ENCODE measurements around the gene KRTAP19-8.

The KRTAP19-8 gene

GRCh38 chr21:31038376-31038775 is at the start of gene KRTAP19-8:
TSS of gene KRTAP19-8 (minus strand) at chr21:31038476. CDS start at chr21:31038443, 33 bp downstream.
- no peak for DNase-seq

DNA sequence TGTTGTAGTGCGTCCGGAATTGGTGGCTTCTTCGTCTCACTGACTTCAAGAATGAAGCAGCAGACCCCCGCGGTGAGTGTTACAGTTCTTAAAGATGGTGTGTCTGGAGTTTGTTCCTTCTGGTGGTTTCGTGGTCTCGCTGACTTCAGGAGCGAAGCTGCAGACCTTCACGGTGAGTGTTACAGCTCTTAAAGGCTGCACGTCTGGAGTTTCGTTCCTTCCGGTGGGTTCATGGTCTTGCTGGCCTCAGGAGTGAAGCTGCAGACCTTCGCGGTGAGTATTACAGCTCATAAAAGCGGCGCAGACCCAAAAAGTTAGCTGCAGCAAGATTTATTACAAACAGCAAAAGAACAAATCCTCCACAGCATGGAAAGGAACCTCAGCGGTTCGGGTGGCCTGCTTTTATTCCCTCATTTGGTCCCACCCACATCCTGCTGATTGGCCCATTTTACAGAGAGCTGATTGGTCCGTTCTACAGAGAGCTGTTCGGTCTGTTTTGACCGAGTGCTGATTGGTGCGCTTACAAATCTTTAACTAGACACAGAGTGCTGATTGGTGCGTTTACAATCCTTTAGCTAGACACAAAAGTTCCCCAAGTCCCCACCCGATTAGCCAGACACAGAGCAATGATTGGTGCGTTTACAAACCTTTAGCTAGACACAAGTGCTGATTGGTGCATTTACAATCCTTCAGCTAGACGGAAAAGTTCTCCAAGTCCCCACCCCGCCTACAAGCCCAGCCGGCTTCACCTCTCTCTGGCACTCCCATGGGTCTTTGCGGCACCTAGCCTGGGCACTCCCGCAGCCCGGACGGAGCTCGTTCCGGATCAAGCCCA is 49.6 kb upstream of the KRTAP19-8 start:
- no peak for DNase-seq

- no peak for DNase-seq
Measured at GRCh38 chr21:31084689-31085088, 46.4 kb upstream of the KRTAP19-8 start.

- no peak for DNase-seq
Measured at GRCh38 chr21:31078796-31079195, 40.5 kb upstream of the KRTAP19-8 start.

DNA sequence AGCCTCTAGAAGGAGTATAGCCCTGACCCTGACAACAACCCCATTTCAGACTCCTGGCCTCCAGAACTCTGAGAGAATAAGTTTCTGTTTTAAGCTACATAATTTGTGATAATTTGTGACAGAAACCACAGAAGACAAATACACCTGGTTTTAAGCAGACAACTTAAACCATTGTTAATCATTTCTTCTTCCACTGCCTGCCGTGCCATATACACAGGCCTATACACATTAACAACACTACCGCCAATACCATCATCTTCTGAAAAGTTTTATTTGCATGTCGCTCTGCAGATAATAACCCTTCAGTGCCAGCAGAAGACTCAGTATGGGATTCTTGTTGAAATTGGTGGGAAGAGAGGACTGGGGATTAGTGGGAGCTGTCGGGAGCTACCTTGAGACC is 39.9 kb upstream of the KRTAP19-8 start:
- DNase-seq: no peak

GRCh38 chr21:31075848-31076247 is 37.6 kb upstream of the KRTAP19-8 start:
- no peak for DNase-seq

DNA sequence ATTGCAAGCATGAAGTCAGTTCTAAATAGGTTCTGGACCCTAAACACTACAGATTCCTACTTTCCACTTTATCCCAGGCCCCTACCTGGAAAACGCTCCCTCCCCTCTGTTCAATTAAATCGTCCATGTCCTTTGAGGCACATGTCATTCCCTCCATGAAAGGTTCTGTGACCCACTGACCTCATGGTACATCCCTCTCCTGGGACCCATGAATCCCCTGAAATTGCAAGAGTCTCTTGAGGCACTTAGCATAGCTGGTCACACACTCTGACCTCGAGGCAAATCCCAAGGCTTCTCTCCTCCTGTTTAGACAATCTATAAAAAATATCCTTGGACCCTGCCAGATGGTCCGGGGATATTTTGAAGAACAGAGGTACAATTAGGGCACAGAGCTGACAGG is 34.3 kb upstream of the KRTAP19-8 start:
- DNase-seq: no peak

DNA sequence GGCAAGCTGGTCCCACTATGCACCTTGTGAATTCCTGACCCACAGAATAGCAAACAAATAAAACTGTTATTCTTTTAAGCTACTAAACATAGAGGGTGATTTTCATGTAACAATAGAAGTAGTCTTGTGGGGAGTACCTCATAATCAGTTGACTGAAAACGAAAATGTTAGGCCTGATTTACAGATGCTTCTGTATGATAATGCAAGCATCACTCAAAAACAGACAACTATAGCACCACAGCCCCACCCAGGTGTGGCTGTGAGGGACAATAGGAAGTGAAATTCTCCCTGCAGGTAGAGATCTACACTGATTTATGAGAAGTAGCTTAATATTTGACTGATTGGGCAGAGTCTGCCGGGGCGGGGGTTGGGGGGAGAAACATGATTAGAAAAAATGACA is 26.5 kb upstream of the KRTAP19-8 start:
- DNase-seq: no peak

DNA sequence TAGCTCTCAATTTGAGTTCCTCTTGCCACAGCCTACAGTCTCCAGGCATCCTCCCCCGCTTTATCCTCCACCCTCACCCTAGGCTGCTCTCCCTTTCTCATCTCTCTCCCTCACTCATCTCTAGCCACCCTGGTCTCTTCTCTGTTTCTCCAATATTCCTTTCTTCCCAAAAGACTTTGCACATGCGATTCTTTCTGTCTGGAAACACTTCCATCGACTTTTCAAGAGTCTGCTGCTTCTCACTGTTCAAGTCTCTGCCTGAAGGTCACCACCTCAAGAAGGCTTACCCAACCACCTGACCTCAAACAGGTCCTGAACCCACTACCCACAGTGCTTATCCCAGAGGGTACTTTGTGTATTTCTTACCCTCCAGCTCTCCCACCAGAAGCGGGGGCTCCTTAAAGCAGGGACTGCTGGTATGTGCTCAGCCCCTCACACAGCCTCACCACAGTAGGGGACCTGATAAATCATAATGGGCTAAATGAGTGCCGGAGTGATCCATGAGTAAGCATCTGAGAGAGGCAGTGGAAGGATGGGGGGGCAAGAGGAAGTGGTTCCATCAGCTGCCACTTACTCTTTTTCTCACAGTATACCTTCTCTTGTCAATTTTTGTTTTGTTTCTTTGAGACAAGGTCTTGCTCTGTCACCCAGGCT is 14.3 kb upstream of the KRTAP19-8 start:
- DNase-seq: no peak

- no peak for DNase-seq
Measured at GRCh38 chr21:31050577-31051157, 12.4 kb upstream of the KRTAP19-8 start.

- no peak for DNase-seq
Measured at GRCh38 chr21:31045841-31046240, 7.6 kb upstream of the KRTAP19-8 start.

DNA sequence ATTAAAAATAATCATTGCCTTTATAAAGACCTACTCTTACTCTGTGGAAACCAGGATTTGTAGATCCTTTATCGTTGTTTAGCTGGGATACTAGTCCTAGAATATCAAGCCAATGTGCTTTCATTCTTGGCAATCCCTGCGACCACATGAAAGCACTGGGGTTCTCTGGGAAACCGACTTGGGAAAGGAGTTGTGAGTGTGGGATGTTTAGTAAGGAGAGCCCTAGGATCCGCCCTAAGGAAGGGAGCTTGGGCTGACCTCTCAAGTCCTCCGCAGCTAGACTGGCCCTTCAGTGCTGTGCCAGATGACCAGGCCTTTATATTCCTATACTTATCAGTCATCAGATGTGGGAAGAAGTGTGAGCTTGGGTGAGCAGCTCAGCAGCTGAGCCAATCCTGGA is 5.2 kb upstream of the KRTAP19-8 start:
- no peak for DNase-seq

DNA sequence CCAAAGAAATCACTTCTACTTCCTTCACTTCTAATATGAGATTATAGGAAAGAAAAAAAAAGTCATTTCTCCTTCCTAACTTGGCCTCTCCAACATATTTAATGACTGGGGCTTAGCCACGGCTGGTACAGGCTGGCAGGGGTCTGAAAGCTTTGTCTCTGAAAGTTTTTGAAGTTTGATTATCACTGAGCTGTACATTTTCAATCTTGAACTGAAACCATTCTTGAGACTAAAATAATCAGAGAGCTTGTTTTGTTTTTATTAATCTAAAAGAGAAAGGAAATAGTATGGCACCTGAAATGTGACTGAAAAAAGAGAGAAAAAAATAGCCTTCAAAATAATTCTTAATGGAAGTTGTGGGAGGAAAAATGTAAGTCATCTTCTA is 3.8 kb upstream of the KRTAP19-8 start:
- DNase-seq: no peak

DNA sequence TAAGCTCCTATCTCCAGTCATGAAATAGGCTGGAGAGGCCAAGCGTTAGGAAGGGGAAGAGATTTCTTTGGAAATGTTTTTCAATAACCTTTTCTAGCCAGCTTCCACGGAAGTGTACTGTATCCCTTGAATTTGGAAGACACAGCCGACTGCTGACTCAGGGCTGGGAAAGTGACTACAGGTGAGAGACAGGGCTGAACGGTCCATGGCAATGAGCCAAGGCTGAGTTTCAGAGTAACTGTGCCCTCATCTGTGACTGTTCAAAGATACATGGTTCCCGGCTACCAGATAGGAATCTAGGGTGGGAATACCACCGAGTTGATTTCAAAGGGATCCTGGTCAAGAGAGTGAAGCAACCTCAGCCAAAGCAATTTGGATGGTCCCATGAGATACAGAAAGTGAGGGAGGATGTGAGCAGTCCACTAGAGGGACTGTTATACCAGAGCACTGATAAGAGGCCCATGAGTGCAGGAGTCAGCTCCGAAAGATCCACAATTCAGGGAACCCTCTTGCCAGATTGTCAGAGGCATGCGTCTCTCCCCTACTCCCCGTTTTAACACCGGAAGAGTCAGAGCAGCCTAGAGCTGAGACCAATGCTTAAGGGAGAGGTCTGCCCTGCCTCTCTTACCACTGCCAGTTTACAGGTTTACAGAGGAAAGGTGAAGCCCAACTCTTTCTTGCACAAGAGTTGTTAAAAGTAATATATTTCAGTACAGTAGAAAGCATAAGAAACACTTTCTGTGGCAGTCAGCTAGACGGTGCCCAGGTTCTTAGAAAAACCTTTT is 3.2 kb upstream of the KRTAP19-8 start:
- DNase-seq: no peak

DNA sequence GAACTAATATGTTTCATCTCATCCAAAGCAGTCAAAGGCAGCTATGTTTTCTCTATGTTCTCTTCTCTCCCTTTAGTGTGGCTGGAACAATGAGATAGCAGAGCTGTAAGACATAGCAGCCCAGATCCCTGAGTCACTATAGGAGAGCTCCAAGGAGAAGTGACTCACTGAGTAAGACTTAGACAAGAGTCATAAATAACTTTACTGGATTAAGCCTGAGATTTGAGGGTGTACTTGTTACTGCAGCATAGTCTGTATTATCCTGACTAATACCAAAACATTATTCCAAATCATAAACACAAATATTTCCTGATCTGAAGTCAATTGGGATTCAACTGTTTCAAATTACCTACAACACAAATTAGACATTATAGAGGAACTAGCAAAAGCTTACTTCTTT is 3.9 kb downstream of the KRTAP19-8 start:
- DNase-seq: no peak

GRCh38 chr21:31030367-31031106 is 7.7 kb downstream of the KRTAP19-8 start:
- DNase-seq: no peak

DNA sequence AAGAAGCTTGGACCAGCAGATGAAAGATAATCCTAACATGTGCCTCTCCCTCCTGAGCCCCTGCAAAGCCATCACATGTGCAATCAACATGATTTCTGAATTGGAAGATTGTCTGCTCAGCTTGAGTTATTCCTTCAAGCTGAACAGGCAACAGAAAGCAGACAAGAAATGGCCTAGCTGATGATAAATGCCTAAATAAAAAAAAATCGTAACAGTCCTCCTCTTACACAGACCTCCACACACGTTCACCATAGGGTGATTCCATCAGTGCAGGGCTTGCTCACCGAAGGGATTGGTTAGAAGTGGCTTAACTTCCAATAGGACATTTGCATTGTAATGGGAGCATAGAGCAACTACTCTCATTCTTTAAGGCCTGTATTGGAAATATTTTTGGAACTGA is 14.6 kb downstream of the KRTAP19-8 start:
- no peak for DNase-seq

DNA sequence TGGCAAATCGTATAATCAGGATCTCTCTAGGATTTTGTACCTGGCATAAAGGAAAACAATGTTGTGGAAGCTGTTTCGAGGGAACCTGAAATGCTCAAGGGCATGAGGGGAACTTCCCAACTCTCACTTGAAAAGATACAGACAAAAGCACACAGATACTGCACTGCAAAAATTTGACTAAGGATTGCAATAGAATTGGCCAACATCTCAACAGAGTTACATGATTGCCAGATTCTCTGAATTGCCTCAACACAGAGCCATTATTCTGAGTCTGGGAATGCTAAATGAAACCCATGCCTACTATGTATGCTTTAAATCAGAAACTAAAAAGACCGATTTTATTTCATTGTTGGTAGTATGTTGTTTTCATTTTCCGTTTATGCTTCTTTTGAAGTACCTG is 16.0 kb downstream of the KRTAP19-8 start:
- no peak for DNase-seq

DNA sequence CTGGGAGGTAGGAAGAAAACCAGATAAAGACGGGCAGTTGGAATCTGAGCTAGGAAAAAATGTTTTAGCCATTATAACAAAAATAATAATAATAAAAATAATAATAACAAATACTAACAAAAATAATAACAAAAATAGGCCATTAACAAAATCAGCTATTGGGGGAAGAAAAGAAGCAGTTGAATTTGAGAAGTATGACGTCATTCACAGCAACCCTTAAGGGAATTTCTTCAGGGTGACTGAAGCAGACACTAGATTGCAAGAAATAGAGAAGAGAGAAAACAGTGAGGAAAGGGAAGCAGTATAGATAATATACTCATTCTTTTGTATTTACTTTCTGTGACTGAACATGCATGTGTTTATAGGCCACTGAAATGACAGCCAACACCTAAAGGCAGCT is 20.0 kb downstream of the KRTAP19-8 start:
- DNase-seq: no peak

GRCh38 chr21:31014891-31015290 is 23.4 kb downstream of the KRTAP19-8 start:
- DNase-seq: no peak

- DNase-seq: peak; percentile 7
Measured at GRCh38 chr21:31012133-31013089, 25.9 kb downstream of the KRTAP19-8 start.
